ENCODE results near the gene RPA1.

RPA1 gene

GRCh38 chr17:1942666-1943435 is 113.0 kb downstream of the RPA1 start:
- DNase-seq, result no peak

GRCh38 chr17:1943436-1943831 is 113.6 kb downstream of the RPA1 start:
- DNase-seq, result no peak

GRCh38 chr17:1945621-1946020 is 115.8 kb downstream of the RPA1 start:
- DNase-seq, result no peak

- DNase-seq, result no peak
Observed at GRCh38 chr17:1946021-1946932, 116.5 kb downstream of the RPA1 start.

- no peak for DNase-seq
Observed at GRCh38 chr17:1947229-1947742, 117.5 kb downstream of the RPA1 start.

GRCh38 chr17:1947743-1948516 is 118.1 kb downstream of the RPA1 start:
- DNase-seq, result no peak

GRCh38 chr17:1948517-1948825 is 118.7 kb downstream of the RPA1 start:
- DNase-seq, result no peak
